Measurements from ENCODE around the gene HTR1D. TPM values are rescaled to one million over a fixed set of nuclear protein-coding genes. Genes with fewer than 3 reads are reported as not detected.

Gene HTR1D
- total RNA-seq, 6 experiments from 2014 or later, result not detected

GRCh38 chr1:23179862-23180261 is 37.4 kb downstream of the HTR1D start:
- 79% methylated on average over 2 of the region's 2 CpGs for WGBS (ENCODE audit: insufficient coverage, low coverage, low lambda C conversion rate, missing lambda C conversion rate)
- Histone ChIP-seq H3K9me3 (no peaks in the 10 kb centered on the region), H3K27ac (no peak overlapping the region), H3K36me3 (no peaks in the 10 kb centered on the region), H3K27me3 (no peaks in the 10 kb centered on the region), H3K4me1 (no peaks in the 10 kb centered on the region), H3K4me3 (no peak overlapping the region)
- TF ChIP-seq POLR2A (IDR thresholded peaks at IDR 0.05) (no peak), CTCF (IDR thresholded peaks at IDR 0.05) (no peak)
- DNase-seq, result no peak
- intact Hi-C loops (cut with DNase I), result loop anchor here (10.0 kb wide), 2 partner anchors 195 to 205 kb away; partner anchors contain the start of gene LACTBL1 (in 1 of the 2)
- ATAC-seq, result no peak

- no peaks in the 10 kb centered on the region for H3K4me1 ChIP-seq
- H3K27me3 ChIP-seq, result no peaks in the 10 kb centered on the region
- no peaks in the 10 kb centered on the region for H3K36me3 ChIP-seq
- intact Hi-C loops (cut with DNase I), result no loop called here
- TF ChIP-seq CTCF (IDR thresholded peaks at IDR 0.05), result no peak
- no peak for TF ChIP-seq POLR2A (IDR thresholded peaks at IDR 0.05)
- WGBS (ENCODE audit: insufficient coverage, low coverage, low lambda C conversion rate, missing lambda C conversion rate), result 53% methylated on average over 6 of the region's 6 CpGs
- no peak overlapping the region for H3K27ac ChIP-seq
- ATAC-seq, result no peak
- H3K4me3 ChIP-seq, result no peak overlapping the region
- no peak for DNase-seq
- no peaks in the 10 kb centered on the region for H3K9me3 ChIP-seq
Measured at GRCh38 chr1:23178950-23179349, 38.4 kb downstream of the HTR1D start.

- DNase-seq, result no peak
- no peak for ATAC-seq
- Histone ChIP-seq H3K36me3 (no peaks in the 10 kb centered on the region), H3K4me1 (no peaks in the 10 kb centered on the region), H3K27me3 (no peaks in the 10 kb centered on the region), H3K9me3 (no peaks in the 10 kb centered on the region), H3K4me3 (no peak overlapping the region), H3K27ac (peak overlapping the region in 1 of 3 donors; percentile 63)
- intact Hi-C loops (cut with DNase I), result no loop called here
- TF ChIP-seq POLR2A (IDR thresholded peaks at IDR 0.05), result no peak
- no peak for TF ChIP-seq CTCF (IDR thresholded peaks at IDR 0.05)
- 77% methylated on average over 5 of the region's 6 CpGs for WGBS (ENCODE audit: insufficient coverage, low coverage, low lambda C conversion rate, missing lambda C conversion rate)
Measured at GRCh38 chr1:23178414-23178813, 38.9 kb downstream of the HTR1D start.

GRCh38 chr1:23177438-23178380 is 39.6 kb downstream of the HTR1D start:
- Histone ChIP-seq H3K9me3 (no peaks in the 10 kb centered on the region), H3K27ac (peak overlapping the region; percentile 31 to 63 (median 49)), H3K36me3 (no peaks in the 10 kb centered on the region), H3K4me1 (no peaks in the 10 kb centered on the region), H3K4me3 (peak overlapping the region; percentile 49 to 61 (median 52)), H3K27me3 (no peaks in the 10 kb centered on the region)
- intact Hi-C loops (cut with DNase I), result no loop called here
- TF ChIP-seq POLR2A (IDR thresholded peaks at IDR 0.05) (peak; percentile 43), CTCF (IDR thresholded peaks at IDR 0.05) (peak; percentile 5 to 31 (median 10))
- DNase-seq (peak; percentile 76 to 82 (median 77)), ATAC-seq (peak; percentile 87 to 92 (median 92))
- WGBS (ENCODE audit: insufficient coverage, low coverage, low lambda C conversion rate, missing lambda C conversion rate), result 3% methylated on average over 20 of the region's 62 CpGs
